Measurements from ENCODE around the gene PI3.
"Not testable (repeated sequence)": the region's sequence is repeated elsewhere in the genome, so short reads cannot be mapped to it uniquely, and the experiment has no call there.

Gene PI3, protein sequence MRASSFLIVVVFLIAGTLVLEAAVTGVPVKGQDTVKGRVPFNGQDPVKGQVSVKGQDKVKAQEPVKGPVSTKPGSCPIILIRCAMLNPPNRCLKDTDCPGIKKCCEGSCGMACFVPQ

DNA sequence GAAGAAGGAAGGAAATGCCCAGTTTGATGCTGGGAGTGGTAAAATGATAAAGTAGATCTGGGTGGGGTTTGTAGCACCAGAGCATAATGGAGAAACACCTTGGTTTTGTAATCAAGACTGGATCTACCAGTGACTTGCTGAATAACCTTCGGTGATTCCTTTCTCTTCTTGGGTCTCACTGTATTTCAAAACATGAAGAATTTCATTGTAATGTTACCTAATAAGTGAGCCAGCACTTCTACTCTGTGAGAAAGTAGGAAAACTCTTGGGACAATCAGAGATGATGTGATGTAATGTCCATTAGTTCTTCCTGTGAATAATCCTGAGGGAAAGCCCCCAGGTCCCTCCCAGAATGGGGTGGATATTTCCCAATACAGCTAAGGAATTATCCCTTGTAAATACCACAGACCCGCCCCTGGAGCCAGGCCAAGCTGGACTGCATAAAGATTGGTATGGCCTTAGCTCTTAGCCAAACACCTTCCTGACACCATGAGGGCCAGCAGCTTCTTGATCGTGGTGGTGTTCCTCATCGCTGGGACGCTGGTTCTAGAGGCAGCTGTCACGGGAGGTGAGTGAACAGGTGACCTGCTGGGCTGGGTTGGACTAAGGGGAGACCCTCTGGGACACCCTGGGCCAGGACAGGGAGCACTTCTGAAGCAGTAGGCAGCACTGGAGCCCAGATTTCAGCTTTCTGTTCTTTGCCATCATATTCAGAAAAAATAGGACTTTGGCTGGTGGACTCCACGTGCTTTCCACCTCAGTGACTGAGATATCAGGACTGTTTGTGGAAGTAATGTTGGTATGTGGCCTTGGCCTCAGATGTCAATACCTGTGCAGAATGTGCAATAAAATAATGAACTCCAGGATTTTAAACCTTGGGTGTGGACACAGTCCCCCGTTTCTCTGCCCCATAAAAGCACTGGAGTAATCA is at the start of gene PI3:
TSS of gene PI3 (plus strand) at position 469 of the 931 bp plus-strand sequence. CDS start at position 490, 21 bp downstream.
- no peak for DNase-seq

DNA sequence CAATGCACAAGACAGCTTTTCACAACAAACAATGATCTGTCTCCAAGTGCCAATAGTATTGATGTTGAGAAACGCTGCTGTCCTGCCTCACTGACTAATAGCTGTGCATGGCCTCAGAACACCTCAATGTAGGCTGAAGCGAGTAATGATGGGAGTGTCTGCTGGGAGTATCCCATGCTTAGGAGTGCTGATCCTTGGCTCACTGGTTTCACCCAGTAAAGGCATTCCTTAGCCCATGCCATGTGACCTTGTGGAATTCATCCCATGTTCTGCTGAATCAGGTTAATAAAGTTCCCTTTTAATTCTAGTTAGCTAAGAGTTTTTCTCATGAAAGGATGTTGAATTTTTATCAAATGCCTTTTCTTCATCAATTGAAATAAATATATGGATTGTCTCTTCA is 46.6 kb upstream of the PI3 start:
- no peak for DNase-seq

DNA sequence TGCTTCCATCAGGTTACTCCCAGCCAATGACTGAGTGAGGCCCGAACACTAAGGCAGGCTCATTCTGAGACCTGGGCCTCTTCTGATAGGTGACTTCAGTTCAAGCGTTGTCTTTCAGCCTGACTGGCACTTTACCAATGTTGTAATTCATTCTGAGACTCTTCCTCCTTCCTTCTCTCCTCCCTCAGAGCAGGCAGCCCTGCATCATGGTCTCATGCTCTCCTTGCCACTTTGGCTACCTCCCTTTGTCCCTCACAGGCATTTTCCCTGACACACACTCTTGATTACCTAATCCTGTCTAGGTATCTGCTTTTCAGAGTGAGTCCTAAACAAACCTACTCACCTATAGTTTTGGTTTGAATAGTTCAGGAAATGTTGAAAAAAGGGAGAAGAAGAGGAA is 37.8 kb upstream of the PI3 start:
- no peak for DNase-seq

DNA sequence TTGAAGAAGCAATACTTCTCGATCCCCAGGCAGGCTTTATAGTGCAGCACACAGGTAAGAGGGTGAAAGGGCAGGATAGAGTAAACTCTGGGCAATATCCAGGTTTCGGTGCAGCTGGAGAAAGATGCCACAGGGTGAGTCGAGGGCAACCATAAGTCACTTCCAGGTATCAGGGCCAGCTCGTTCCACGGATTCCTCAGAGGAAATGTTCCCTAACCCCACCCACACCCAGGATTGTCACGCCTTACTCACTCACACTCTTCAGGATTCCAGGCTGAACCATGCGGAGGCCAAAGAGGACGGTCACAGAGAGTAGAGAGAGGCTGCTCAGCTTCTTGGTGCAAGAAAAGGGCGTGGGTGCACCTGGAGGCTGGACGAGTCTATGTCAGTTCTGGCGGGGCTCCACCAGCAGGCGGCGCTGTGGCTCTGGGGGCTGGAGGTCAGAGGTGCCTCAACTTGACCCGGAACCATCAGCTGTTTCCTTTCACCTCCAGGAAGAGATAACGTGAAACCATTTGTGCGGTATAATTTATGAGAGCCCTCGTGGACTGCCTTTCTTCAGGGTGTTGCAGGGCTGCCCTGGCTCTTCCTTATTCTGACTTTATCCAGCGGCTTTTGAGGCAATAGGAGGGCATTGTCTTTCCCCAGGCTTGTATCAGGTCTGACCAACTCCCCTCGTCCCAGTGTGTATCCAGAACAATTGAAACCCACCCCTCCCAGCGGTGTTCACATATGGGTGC is 36.0 kb upstream of the PI3 start:
- no peak for DNase-seq

DNA sequence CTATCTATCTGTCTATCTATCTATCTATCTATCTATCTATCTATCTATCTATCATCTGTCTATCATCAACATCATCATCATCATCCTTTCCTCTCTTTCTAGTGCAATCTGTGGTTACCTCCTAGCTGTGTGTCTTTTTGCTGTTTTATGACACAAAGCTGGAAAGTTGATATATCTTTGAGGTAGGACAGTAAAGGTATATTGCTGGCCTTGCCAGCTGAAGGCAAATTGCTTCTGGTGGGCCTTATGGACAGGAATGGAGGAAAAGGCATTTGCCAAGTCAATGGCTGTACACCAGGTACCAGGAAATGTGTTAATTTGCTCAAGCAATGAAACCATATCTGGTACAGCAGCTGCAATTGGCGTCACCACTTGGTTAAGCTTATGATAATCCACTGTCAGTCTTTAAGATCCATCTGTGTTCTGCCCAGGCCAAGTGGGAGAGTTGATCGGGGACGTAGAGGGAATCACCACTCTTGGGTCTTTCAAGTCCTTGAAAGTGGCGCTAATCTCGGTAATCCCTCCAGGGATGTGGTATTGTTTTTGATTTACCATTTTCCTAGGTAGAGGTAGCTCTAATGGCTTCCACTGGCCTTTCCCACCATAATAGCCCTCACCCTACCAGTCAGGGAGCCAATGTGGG is 34.8 kb upstream of the PI3 start:
- DNase-seq: not testable (repeated sequence)

DNA sequence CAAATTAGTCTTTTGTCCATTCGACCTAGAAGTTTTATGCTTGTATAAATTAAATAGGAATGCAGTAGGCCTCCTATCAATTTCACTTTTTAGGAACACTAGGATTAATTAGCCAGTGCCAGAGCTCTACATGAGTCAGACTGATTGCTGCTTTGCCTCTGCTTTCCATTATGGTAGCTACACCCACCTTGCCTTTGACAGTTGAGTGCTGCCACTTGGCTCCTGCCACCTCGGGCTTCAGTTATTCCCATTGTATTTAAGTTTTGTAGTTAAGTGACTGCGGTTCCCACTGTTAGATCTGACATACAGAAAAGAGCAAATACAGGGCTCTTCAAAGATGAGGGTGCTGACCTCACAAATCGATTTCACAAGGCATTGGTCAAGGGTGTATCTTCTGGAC is 33.9 kb upstream of the PI3 start:
- no peak for DNase-seq

DNA sequence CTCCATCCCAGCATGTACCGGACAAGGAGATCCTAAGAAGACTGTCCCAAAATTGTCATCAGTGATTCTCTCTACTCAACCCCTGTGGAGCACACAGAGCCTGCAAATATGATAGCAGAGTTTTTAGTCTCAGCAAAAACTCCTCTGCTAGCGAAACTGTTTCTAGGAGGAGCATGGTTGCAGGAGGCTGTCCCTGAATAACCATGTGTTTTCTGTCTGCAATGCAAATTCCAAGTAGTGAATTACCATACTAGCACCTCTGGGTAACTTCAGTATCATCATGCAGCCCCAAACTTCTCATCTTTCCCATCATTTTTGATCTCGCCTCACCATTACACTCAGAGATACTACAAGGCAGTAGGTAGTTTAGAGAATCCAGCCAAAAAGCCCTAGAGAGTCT is 25.6 kb upstream of the PI3 start:
- no peak for DNase-seq

DNA sequence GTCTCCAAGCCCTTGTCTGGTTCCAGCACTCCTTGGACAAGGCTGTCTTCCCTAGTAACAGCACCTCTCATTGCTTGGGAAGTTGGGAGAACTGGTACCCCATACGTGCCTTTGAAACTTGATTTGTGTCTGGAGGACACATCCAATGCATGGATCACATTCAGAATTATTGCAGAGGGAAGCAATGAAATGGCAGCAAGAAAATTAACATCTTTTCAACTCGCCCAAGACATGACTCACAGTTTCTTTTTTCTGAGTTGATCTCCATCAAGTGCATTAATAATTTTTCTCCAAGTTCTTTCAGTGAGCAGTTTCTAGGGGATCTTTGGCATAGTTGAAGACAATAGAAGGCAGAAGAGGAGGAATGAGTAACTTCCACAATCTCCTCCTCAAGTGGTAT is 22.3 kb upstream of the PI3 start:
- no peak for DNase-seq

DNA sequence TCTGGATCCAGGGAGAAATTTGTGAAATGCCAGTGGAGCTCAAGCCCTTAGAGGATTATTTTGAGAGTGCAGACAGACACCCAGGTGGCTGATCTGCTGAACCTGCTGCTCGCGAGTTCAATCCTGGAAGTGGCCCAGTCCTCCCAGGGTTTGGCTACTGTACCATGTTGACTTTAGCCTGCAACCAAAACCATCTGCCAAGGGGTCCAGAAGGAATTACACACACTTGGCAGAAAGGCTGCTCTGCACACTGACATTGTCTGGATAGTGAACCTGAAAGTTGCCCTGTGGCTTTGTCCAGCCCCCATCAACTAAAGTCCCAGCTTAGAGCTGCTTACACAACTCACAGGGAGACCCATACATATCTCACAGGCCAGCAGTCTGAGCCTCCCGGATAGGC is 21.6 kb upstream of the PI3 start:
- DNase-seq: no peak

DNA sequence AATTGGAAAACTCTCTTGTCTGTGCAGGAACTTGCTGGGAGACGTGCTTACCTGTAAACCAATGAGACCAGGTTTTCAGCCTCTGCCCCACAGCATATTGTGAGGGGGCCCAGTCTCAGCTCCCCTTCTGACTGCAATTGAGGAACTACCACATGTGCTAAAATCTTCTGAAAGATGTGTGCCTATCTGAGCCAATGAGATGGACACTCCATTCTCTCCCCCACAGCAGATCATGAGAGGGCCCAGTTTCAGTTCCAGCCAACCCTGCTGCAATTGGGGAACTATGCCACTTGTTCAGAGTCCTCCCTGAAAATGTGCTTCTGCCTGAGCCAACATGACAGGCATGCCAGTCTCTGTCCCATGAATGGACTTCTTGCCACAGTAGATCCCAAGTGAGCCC is 20.9 kb upstream of the PI3 start:
- DNase-seq: no peak

DNA sequence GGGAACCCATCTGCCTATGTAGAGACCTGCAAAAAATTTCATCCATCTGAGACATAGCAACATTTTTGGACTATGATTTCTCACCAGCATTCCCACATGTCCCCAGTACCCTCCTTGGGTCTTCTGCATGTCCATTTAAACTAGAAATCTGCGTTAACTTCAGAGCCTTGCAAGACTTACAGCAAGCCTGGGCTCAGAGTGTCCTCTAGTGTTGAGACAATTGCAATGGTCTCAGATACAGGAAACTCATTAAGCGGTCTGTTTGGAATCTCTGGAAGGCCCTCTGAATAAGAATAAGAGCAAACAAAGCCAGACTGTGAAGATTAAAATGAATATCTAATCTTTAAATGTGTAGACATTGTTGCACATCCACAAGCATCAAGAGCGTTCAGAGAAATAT is 20.5 kb upstream of the PI3 start:
- no peak for DNase-seq

DNA sequence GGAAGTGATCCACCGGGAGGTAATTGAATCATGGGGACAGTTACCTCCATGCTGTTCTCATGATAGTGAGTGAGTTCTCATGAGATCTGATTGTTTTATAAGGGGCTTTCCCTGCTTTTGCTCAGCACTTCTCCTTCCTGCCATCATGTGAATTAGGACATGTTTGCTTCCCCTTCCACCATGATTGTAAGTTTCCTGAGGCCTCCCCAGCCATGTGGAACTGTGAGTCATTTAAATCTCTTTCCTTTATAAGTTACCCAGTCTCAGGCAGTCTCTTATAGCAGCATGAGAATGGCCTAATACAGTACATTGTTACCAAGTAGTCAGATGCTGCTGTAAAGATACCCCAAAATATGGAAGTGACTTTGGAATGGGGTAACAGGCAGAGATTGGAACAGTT is 19.9 kb upstream of the PI3 start:
- not testable (repeated sequence) for DNase-seq

DNA sequence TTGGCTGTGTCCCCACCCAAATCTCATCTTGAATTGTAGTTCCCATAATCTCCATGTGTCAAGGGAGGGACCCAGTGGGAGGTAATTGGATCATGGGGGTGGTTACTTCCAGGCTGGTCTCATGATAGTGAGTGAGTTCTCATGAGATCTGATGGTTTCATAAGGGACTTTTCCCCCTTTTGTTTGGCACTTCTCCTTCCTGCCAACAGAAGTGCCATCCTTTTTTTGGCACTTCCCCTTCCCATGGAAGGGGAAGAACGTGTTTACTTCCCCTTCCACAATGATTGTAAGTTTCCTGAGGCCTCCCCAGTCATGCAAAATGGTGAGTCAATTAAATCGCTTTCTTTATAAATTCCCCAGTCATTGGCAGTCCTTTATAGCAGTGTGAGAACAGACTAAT is 18.0 kb upstream of the PI3 start:
- no peak for DNase-seq

DNA sequence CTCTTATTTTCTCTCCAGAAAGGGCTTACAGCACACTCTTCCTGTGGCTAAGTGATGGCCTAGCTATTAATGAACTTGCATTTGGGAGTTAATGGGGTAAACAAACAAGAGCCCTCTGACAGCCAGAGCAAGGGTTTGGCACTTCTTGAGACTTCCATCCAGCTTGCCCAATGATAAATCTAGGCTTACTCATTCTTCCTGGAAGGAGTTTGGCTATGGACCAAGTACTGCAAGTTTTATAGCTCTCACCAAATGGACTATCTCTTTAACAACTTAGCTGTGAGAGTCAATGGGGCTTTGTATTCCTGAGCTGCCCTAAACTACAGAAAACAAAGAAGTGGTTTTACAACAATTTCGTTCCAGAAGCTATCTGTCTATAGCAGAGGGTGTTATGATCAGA is 16.7 kb upstream of the PI3 start:
- DNase-seq: no peak

DNA sequence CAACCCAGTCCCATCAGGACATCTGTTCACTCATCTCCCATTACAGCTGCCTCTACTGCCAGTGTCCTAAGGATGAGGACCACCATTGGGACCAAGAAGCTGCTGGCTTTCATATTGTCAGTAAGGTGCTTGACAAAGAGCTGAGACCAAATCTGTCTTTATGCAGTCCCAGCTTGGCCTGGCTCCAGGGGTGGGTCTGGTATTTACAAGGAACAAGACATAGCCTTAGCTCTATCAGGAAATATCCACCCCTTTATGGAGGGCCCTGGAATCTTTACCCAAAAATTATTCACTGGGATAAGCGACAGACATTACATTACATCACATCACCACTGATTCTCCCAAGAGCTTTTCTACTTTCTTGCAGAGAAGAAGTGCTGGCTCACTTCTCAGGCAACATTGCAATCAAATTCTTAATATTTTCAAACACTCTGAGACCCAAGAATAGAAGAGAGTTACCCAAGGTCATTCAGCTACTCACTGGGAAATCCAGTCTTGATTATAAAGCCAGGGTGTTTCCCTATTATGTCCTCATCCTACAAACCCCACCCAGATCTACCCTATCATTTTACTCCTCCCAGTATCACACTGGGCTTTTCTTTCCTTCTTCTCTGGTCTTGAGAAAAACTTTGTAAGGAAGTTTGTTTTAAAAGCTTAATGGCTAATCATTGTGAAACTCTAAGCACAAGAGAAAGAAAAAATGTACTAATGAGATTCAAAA is 11.5 kb upstream of the PI3 start:
- no peak for DNase-seq

DNA sequence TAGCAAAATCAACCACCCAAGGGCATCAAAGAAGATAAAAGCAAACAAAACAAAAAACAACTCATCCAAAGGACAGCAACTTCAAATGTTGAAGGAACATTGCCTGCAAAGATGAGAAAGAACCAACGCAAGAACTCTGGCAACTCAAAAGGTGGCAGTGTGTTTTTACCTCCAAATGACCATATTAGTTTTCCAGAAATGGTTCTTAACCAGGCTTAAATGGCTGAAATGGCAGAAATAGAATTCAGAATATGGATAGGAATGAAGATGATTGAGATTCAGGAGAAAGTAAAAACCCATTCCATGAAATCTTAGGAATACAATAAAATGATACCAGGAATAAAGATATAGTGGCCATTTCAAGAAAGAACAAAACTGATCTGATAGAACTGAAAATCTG is 9.8 kb upstream of the PI3 start:
- no peak for DNase-seq

DNA sequence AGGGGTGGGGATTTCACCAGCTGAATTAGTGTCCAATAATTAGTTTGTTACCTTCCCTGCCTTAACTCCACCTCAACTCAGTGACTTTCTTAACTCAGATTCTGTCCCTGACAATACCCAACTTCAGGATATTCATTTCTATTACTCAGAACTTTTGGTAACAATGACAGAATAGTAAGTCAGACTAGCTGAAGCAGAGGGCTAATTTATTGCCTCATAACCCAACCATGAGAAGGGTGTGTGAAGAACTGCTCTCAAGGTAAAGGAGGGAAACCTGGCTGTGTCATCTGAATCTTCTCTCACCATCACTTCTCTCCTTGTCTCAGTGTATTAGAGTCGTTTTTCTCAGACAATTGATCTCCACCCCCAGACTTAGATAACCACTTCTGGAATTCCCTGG is 1.2 kb upstream of the PI3 start:
- no peak for DNase-seq

DNA sequence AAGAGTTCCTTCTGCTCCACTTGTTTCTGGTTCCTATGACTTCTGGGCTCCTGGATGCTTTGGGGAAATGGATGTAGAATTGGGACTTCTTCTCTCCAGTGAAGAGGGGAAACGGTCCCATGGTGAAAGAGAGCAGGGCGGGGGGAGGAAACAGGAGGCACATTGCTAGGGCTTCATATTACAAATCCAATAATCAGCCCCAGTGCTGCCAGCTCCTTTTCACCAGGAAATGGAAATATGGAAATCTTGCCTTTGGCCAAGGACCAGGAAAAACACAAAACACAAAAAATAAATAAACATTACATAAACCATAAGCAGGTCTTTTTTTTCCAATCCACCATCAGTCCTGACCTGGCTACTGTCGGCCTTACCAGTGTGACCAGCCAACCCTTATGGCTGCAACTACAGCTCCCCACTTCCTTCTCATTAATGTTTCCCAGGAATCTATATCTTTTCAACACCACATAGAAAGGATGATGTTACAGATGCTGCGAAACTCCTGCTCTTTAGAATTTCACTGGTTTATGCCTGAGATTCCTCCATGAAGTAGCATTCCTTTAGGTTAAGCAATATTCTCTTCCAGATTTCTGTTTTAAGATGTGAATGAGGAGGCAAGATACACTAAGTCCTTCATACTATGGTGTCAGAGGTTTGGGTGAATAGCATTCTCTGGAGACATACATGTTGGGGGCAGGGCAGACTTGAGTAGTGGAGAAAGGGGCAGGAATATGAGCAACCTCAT is 2.0 kb downstream of the PI3 start:
- no peak for DNase-seq

DNA sequence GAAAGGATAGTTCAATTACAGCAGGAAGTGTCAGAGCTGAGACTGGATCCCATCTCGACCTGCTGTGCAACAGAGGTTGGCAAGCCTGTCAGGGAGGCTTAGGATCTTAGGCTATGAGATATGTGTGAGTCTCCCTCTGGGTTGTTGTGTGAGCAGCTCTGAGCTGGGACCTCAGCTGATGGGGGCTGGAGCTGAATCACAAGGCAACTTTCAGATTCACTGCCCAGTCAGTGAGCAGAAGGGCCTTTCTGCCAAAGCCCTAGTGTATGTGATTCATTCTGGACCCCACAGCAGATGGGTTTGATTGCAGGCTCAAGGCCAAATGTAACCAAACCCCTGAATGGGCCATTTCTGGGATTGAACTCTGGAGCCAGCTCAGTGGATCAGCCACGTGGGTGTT is 4.5 kb downstream of the PI3 start:
- no peak for DNase-seq

DNA sequence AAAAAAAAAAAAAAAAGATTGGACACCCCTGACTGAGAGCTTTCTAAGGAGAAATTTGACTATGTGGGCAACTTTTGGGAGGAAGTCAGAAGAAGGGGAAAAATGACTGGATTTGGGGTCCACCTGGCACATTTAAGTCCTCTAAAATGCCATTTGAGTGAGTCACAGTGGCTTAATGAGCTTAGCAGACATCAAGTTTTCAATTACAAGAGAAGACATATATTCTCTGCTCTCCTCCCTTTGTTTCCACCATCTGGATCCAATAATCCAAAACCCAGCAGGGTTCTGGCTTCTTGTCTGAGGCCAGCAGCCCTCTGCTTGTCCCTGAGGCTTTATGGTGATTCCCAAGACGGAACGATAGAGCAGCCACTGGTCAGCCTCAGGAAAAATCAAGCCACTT is 6.9 kb downstream of the PI3 start:
- no peak for DNase-seq

DNA sequence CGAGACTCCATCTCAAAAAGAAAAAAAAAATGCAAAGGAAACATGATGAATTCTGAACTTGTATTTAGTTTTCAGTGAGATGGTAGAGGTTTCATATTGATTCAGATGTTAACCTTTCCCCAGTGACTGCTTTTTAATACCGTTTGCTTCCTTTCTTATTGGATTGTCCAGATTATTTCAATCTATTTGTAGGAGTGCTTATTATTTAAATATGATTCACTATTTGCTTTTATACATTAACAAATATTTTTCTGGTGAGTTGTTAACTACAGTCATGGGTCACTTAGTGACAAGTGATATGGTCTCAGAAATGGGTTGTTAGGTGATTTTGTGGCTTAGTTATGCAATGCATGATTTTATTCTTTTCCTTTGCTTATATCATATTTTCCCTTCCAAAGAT is 8.4 kb downstream of the PI3 start:
- DNase-seq: no peak

DNA sequence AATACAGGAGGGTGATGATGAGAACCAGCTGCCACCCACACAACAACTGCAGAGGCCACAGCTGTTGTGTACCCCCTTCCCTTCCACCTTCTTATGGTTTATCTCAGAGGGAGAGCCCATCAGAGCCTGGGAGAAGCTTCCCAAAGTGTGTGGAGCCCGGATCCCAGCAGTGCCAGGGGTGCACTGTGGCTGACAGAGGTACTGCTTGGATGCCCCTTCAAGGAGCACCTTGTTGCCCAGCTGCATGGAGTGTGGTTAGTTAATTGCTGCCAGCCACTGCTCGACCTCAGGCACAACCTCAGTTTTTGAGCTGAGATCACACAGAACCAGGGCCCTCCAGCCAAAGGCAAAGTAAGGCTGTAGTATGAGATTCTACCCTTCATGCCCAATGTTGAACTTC is 13.0 kb downstream of the PI3 start:
- DNase-seq: no peak
